GM19463 (cell line): ENCODE measurements around the gene ICAM3.
"Not testable (repeated sequence)": the region's sequence is repeated elsewhere in the genome, so short reads cannot be mapped to it uniquely, and the experiment has no call there.

ENCODE experiments used
- ATAC-seq: cut with Tn5 transposase; IDR thresholded peaks from one replicate; pipeline ENCODE4 v1.9.1; 2021; ENCODE audit warnings: mild to moderate bottlenecking, moderate library complexity; ENCODE audit not compliant: unreplicated experiment

The ICAM3 gene

GRCh38 chr19:10339380-10339960 is at the start of gene ICAM3:
TSS of gene ICAM3 (minus strand) at chr19:10339624. CDS start at chr19:10339614, 10 bp downstream.
- ATAC-seq: no peak

GRCh38 chr19:10388957-10389356 is 49.5 kb upstream of the ICAM3 start:
- no peak for ATAC-seq

GRCh38 chr19:10384580-10384979 is 45.2 kb upstream of the ICAM3 start:
- no peak for ATAC-seq

- ATAC-seq: not testable (repeated sequence)
Measured at GRCh38 chr19:10383223-10383499, 43.7 kb upstream of the ICAM3 start.

GRCh38 chr19:10380313-10381102 is 41.1 kb upstream of the ICAM3 start, which contains the start of gene TYK2:
TSS of gene TYK2 (minus strand) at chr19:10380572. CDS start at chr19:10378406, 2,166 bp downstream.
- ATAC-seq: peak; percentile 96

- ATAC-seq: no peak
Measured at GRCh38 chr19:10379880-10380312, 40.5 kb upstream of the ICAM3 start.

GRCh38 chr19:10378124-10378523 is 38.7 kb upstream of the ICAM3 start:
- no peak for ATAC-seq

- not testable (repeated sequence) for ATAC-seq
Measured at GRCh38 chr19:10377140-10377640, 37.8 kb upstream of the ICAM3 start.

- no peak for ATAC-seq
Measured at GRCh38 chr19:10374931-10375330, 35.5 kb upstream of the ICAM3 start.

GRCh38 chr19:10372690-10373089 is 33.3 kb upstream of the ICAM3 start:
- ATAC-seq: no peak

GRCh38 chr19:10368101-10368803 is 28.8 kb upstream of the ICAM3 start:
- ATAC-seq: no peak

GRCh38 chr19:10366950-10367512 is 27.6 kb upstream of the ICAM3 start:
- not testable (repeated sequence) for ATAC-seq

- no peak for ATAC-seq
Measured at GRCh38 chr19:10365518-10365917, 26.1 kb upstream of the ICAM3 start.

GRCh38 chr19:10364644-10365043 is 25.2 kb upstream of the ICAM3 start:
- no peak for ATAC-seq

GRCh38 chr19:10363789-10364281 is 24.4 kb upstream of the ICAM3 start:
- ATAC-seq: no peak

GRCh38 chr19:10362259-10362658 is 22.8 kb upstream of the ICAM3 start:
- ATAC-seq: no peak

- no peak for ATAC-seq
Measured at GRCh38 chr19:10361569-10362011, 22.2 kb upstream of the ICAM3 start.

GRCh38 chr19:10356431-10356830 is 17.0 kb upstream of the ICAM3 start:
- ATAC-seq: no peak

GRCh38 chr19:10353793-10354391 is 14.5 kb upstream of the ICAM3 start:
- no peak for ATAC-seq

GRCh38 chr19:10352764-10353671 is 13.6 kb upstream of the ICAM3 start:
- ATAC-seq: no peak
